C1 segment of cervical spinal cord (tissue), 14 donors: ENCODE data around the gene ZNF74.
A peak's percentile ranks its signal among the peaks of the same experiment; 100 is the strongest.
"Not testable (repeated sequence)": the region's sequence is repeated elsewhere in the genome, so short reads cannot be mapped to it uniquely, and the experiment has no call there.

ENCODE experiments used
- DNase-seq, 14 donors: peaks; one replicate each; lab custom pipeline; 2025; lab: John Stamatoyannopoulos, UW

ZNF74 gene

GRCh38 chr22:20446383-20446970, 52.5 kb downstream of the ZNF74 start:
- no peak for DNase-seq

DNA sequence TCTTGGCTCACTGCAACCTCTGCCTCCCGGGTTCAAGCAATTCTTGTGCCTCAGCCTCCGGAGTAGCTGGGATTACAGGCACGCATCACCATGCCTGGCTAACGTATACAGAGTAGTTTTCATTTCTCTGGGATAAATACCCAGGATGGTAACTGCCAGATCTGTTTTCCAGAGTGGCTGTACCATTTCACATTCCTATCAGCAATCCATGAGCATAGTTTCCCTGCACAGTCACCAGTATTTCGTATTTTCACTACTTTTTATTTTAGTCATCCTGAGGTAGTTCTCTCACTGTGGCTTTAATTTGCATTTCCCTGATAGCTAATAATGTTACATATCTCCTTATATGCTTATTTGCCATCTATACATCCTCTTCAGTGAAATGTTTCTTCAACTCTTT, 54.7 kb downstream of the ZNF74 start:
- no peak for DNase-seq

GRCh38 chr22:20449819-20450550, 56.0 kb downstream of the ZNF74 start:
- DNase-seq, result no peak

DNA sequence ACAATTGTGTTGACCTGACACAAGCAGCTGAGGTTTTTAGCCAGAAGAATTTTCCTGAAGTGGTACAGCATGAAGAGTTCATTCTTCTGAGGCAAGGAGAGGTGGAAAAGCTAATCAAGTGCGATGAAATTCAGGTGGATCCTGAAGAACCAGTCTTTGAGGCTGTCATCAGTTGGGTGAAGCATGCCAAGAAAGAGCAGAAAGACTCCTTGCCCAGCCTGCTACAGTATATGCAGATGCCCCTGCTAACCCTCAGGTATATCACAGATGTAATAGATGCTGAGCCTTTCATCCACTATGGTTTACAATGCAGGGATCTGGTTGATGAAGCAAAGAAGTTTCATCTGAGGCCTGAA, 56.6 kb downstream of the ZNF74 start:
- no peak for DNase-seq

GRCh38 chr22:20451129-20451778, 57.3 kb downstream of the ZNF74 start:
- DNase-seq, result not testable (repeated sequence)

GRCh38 chr22:20451920-20452319, 58.0 kb downstream of the ZNF74 start:
- DNase-seq, result no peak

GRCh38 chr22:20453222-20453621, 59.3 kb downstream of the ZNF74 start:
- no peak for DNase-seq

DNA sequence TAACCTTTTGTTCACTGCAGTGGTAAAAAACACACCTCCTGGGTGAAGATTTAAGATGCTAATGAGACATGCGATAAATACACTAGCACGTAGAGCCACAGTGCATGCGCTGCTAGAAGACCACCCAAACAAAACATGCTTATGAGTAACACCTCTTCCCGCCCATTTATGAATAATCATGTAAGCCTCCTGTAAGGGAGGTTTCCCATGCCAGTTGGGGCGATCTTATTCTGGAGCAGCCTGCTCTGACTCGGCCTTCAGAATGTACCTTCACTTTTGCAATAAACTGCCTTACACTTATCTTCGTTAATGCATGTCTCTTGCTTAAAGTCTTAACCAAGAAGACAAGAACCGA, 61.7 kb downstream of the ZNF74 start:
- no peak for DNase-seq

DNA sequence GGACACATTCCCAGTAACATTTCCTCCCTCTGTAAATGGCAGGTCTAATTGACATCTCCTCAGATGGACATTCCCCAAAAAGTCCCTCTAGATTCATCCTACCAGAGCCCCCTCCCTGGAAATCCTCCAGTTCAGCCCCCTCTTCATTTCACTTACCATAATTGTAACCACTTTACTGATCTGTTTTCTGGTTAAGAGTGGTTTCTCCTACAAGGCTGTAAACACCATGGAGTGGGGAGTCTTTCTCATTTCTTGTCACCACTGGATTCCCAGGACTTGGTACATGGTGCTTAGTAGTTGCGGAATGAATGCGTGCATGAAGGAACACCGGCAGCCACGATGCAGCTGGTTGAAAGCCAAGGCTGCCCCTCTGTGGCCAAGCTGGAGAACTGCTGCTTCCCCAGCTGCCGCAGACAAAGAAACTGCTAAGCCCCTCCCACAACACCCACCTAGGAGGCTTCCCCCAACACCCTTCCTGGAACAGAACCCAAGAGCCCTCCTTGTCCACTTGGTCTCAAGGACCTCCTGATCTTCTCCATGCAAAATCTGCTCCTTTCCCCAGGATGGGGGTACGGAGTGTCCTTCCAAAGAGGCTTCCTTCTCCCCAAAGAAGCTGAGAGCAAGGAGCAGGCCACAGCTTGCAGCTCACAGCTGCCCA, 62.2 kb downstream of the ZNF74 start:
- peak in 9 of 14 donors; percentile 9 to 55 (median 26) for DNase-seq

GRCh38 chr22:20456722-20457076, 62.7 kb downstream of the ZNF74 start:
- DNase-seq, result no peak

DNA sequence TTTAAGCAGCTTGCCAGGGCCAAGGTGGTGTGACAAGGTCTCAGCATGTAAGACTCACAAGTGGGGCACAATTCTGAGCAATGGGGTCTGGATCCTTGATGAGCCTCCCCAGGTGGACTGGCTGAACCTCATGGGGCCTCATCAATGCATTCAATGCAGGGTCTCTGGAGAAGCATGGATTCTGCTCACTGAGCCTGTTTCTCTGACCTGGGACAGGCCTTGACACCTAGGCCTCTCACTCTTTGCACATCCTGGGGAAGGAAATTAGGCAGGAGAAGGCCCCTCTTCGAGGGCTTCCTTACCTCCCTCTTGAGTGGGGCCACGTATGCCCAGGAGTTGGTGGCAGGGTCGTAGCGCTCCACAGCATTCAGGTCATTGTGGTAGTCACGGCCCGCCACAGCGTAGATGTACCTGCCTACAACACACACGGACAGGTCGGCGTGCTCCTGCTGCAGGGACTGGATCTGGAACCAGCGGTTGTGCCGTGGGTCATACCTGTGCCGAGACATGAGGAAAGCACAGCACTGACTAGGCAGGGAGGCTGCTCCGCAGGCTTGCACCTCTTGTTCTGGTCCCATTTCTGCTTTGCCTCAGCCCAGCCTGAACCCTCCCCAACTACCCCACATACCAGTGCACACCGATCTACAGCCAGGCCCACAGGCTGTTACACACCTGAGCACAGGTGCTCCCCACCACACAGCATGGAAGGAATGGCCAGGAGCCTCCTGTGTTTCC, 63.7 kb downstream of the ZNF74 start:
- no peak for DNase-seq
